Lung (tissue), 12 donors: ENCODE measurements around the gene TNFRSF9. TPM values are rescaled to one million over a fixed set of nuclear protein-coding genes. Genes with fewer than 3 reads are reported as not detected.
"Not testable (repeated sequence)": the region's sequence is repeated elsewhere in the genome, so short reads cannot be mapped to it uniquely, and the experiment has no call there.

ENCODE experiments used
- ATAC-seq: fragments of 200-7000 bp; cut with Tn5 transposase; one replicate; pipeline ENCODE4 v1.9.1; 2020; ENCODE audit warnings: moderate number of reproducible peaks; ENCODE audit not compliant: insufficient read depth, low FRiP score
- DNase-seq, 3 donors: peaks; one replicate each; pipeline ENCODE4 v3.0.0-alpha.2; 2013 to 2017
- H3K27ac ChIP-seq, 2 donors: one replicate each; pipeline ENCODE4 v1.5.1; 2013; ENCODE audit warnings: mild to moderate bottlenecking in 2 of 2, moderate library complexity in 2 of 2, control low read depth in 1 of 2, inconsistent platforms in 1 of 2, low read depth in 1 of 2, low read length in 1 of 2
- H3K27me3 ChIP-seq, 3 donors: one replicate each; pipeline ENCODE4 v1.5.1; 2013; ENCODE audit warnings: low read length in 2 of 3; ENCODE audit not compliant: control insufficient read depth in 3 of 3, insufficient read depth in 3 of 3
- H3K36me3 ChIP-seq, 4 donors: one replicate each; pipeline ENCODE4 v1.5.1; 2013; ENCODE audit warnings: low read length in 4 of 4, mild to moderate bottlenecking in 1 of 4, moderate library complexity in 1 of 4; ENCODE audit not compliant: control insufficient read depth in 4 of 4, insufficient read depth in 4 of 4
- H3K4me1 ChIP-seq, 5 donors: one replicate each; pipeline ENCODE4 v1.5.1; 2013; ENCODE audit warnings: low read length in 5 of 5, mild to moderate bottlenecking in 2 of 5, moderate library complexity in 1 of 5; ENCODE audit not compliant: control insufficient read depth in 5 of 5, insufficient read depth in 5 of 5
- H3K4me3 ChIP-seq: one replicate; pipeline ENCODE4 v1.5.1; 2013; ENCODE audit warnings: mild to moderate bottlenecking, control low read depth, moderate library complexity
- H3K9ac ChIP-seq, 2 donors: one replicate each; pipeline ENCODE4 v1.5.1; 2013; ENCODE audit warnings: low read length in 2 of 2, control low read depth in 1 of 2; ENCODE audit not compliant: insufficient read depth in 1 of 2
- H3K9me3 ChIP-seq, 4 donors: one replicate each; pipeline ENCODE4 v1.5.1; 2013; ENCODE audit warnings: low read length in 3 of 4, mild to moderate bottlenecking in 1 of 4, moderate library complexity in 1 of 4; ENCODE audit not compliant: control insufficient read depth in 4 of 4, insufficient read depth in 3 of 4
- WGBS, 2 donors: extraction: QIAGEN DNeasy Blood & Tissue Kit; methylation state at CpG; one replicate each; pipeline ENCODE4 v1.1.7; 2013; 5-methylcytosine and 5-hydroxymethylcytosine counted together
- polyA plus RNA-seq, 2 donors: library from polyadenylated mRNA; stranded (reverse); fragments of 200-250 nt; gene quantifications; one replicate each; pipeline ENCODE4 v1.2.1, GENCODE V29; 2013
- total RNA-seq, 2 donors: library from RNA; depleted of rRNA in 1 of 2; stranded (reverse); fragments of >200 nt in 1 of 2; gene quantifications; one replicate each; pipeline ENCODE4 v1.2.1, GENCODE V29; 2014 to 2021
- TF ChIP-seq, protein P1 (sequence below): IDR thresholded peaks from 2 replicates; pipeline ENCODE4 v1.5.1; 2012; ENCODE audit warnings: mild to moderate bottlenecking; ENCODE audit errors: control extremely low read depth, extremely low read depth
- donor health status: control.
- donor health status: control.
- donor health status: Bipolar disorder and iron deficiency.
- donor health status: healthy.
- donor health status: DM: yes; HTN: yes; CAD: no.

The TNFRSF9 gene
- total and polyA plus RNA-seq, 4 donors: 0.45 to 2.0 (median 0.65) TPM

DNA sequence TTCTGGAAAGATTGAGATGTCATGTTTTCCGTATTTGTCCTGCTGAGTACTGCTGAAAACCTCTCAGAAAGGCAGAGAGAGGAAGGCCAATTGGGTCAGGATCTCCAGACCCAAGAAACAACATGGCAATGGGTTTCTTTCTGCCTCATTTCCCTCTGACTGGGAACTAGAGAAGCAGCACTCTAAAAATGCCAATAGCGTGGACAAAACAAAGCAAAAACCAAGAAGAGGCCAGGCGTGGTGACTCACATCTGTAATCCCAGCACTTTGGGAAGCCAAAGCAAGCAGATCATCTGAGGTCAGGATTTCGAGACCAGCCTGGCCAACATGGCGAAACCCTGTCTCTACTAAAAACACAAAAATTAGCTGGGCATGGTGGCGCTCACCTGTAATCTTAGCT is 18.3 kb downstream of the TNFRSF9 start:
- TF ChIP-seq, protein P1, sequence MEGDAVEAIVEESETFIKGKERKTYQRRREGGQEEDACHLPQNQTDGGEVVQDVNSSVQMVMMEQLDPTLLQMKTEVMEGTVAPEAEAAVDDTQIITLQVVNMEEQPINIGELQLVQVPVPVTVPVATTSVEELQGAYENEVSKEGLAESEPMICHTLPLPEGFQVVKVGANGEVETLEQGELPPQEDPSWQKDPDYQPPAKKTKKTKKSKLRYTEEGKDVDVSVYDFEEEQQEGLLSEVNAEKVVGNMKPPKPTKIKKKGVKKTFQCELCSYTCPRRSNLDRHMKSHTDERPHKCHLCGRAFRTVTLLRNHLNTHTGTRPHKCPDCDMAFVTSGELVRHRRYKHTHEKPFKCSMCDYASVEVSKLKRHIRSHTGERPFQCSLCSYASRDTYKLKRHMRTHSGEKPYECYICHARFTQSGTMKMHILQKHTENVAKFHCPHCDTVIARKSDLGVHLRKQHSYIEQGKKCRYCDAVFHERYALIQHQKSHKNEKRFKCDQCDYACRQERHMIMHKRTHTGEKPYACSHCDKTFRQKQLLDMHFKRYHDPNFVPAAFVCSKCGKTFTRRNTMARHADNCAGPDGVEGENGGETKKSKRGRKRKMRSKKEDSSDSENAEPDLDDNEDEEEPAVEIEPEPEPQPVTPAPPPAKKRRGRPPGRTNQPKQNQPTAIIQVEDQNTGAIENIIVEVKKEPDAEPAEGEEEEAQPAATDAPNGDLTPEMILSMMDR: no peak
- Histone ChIP-seq H3K36me3 (no peaks in the 10 kb centered on the region), H3K4me3 (no peak overlapping the region), H3K9ac (no peak overlapping the region), H3K4me1 (no peaks in the 10 kb centered on the region), H3K9me3 (peaks cover 0 to 2% (median 0%) of the 10 kb centered on the region in 4 donors), H3K27me3 (peaks cover 0 to 17% (median 9%) of the 10 kb centered on the region in 3 donors), H3K27ac (no peak overlapping the region)
- WGBS, 2 donors: 89 to 93% methylated on average over 6 of the region's 6 CpGs
- no peak for ATAC-seq
- no peak for DNase-seq

DNA sequence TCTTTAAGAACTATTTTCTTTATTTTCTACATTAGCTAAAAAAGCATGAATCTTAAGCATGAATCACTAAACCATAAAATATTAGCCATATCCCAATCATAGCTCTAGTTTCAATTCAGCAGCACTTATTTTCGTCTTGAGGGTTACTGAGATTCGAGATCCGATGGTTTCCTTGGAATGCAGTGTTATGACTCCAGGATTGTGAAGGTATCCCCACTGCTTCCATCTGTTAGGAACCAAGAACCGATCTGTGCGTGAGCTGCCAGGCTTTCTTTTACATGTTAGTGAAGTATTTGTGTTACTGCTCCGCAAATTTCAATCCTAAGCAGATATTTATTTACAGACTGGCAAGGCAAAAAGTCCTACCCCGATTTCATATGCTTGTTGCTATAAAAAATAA is 18.8 kb downstream of the TNFRSF9 start:
- peaks cover 0 to 2% (median 0%) of the 10 kb centered on the region in 4 donors for H3K9me3 ChIP-seq
- no peak overlapping the region for H3K4me3 ChIP-seq
- H3K9ac ChIP-seq: no peak overlapping the region
- DNase-seq (no peak), ATAC-seq (no peak)
- 92 to 94% methylated on average over 7 of the region's 7 CpGs for WGBS, 2 donors
- peaks cover 0 to 12% (median 6%) of the 10 kb centered on the region in 3 donors for H3K27me3 ChIP-seq
- no peaks in the 10 kb centered on the region for H3K4me1 ChIP-seq
- no peaks in the 10 kb centered on the region for H3K36me3 ChIP-seq
- TF ChIP-seq, protein P1: no peak
- H3K27ac ChIP-seq: no peak overlapping the region

DNA sequence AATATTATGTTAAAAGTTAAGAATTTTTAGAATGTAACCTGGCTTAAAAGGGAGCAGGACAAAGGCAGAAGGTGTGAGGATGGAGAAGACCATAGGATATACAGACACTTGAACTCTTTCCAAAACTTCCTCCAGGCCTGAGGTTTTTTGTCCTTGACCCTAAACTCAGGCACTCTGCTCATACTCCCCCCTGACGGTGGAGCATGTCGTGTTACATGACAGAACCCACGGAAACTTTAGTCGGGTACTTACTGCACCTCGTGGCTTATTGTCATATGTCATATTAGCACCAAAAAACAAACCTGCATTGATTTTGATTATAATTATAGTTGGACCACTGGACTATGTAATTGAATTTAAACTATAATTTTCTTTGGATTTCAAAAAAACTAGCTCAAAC is 20.8 kb downstream of the TNFRSF9 start:
- TF ChIP-seq, protein P1: no peak
- Histone ChIP-seq H3K36me3 (no peaks in the 10 kb centered on the region), H3K9me3 (peaks cover 0 to 2% (median 0%) of the 10 kb centered on the region in 4 donors), H3K4me3 (no peak overlapping the region), H3K27ac (no peak overlapping the region), H3K27me3 (peaks cover 0 to 2% (median 0%) of the 10 kb centered on the region in 3 donors), H3K9ac (no peak overlapping the region), H3K4me1 (no peaks in the 10 kb centered on the region)
- ATAC-seq: no peak
- no peak for DNase-seq
- 82 to 87% methylated on average over 5 of the region's 5 CpGs for WGBS, 2 donors

DNA sequence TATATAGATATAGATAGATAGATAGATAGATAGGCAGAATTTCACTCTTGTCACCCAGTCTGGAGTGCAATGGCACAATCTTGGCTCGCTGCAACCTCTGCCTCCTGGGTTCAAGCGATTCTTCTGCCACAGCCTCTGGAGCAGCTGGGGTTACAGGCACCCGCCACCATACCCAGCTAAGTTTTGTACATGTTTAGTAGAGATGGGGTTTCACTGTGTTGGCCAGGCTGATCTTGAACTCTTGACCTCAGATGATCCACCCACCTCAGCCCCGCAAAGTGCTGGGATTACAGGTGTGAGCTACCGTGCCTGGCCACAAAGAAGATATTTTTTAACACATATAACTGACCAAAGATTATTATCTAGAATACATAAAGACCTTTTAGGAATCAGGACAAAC is 22.7 kb downstream of the TNFRSF9 start:
- H3K9ac ChIP-seq: not testable (repeated sequence)

More for the DNA sequence above, 22.7 kb downstream of the TNFRSF9 start:
- 82 to 93% methylated on average over 5 of the region's 5 CpGs for WGBS, 2 donors
- H3K27ac ChIP-seq, H3K4me3 ChIP-seq, H3K36me3 ChIP-seq, H3K27me3 ChIP-seq, ATAC-seq, DNase-seq, H3K4me1 ChIP-seq, H3K9me3 ChIP-seq: not testable (repeated sequence)
